Glomerular visceral epithelial cell (primary cell): ENCODE measurements around the gene DLK1.

Source experiments
- DNase-seq: peaks from one replicate; pipeline ENCODE4 v3.0.0-alpha.2; 2016; ENCODE audit errors: extremely low spot score

DLK1 gene

DNA sequence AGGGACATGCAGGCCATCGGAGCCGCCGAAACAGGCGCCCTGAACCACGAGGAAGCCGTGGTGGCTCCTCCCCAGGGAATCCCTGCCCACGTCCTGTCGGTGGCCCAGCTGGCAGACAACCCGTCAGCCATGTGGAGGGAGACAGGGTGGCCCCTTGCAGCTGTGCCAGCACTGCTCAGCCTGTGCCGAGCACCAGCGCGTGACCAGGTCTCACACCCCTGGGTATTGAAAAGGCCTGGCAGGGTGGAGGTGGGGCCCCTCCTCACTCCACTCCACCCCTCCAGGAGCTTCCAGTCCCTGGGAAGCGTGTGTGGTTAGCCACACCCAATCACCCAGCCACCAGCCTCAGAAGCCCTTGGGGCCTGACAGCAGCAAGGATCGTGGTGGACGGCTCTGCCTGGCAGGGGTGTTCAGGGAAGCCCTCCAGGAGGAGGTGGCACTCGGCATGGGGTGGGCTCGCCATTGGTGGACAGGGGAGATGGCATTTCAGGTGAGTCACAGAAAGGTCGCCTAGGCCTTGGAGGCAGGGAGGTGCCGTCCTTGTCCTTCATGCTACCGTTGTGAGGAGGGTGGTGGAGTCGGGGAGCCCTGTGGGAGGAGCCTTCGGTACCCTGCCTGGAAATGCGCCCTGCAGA is 12.3 kb upstream of the DLK1 start:
- DNase-seq, result no peak

DNA sequence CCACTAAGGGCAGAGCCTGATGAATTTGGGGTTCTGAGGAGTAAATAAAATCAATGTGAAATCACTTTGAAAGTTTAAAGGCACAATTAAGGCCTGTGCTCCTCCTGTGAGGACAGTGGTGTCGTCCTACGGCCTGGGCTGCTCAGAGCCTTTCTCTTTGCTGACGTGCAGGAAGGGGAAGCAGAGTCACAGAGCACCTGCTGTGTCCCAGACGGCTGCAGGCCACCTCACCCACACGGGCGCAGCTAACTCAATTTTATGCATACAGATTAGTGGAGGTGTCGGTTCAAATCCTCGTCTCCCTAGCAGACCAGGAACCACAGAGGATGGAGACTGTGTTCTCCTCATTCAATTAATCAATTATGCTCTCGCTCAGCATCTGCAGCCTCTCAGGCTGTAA is 11.4 kb upstream of the DLK1 start:
- DNase-seq, result no peak

DNA sequence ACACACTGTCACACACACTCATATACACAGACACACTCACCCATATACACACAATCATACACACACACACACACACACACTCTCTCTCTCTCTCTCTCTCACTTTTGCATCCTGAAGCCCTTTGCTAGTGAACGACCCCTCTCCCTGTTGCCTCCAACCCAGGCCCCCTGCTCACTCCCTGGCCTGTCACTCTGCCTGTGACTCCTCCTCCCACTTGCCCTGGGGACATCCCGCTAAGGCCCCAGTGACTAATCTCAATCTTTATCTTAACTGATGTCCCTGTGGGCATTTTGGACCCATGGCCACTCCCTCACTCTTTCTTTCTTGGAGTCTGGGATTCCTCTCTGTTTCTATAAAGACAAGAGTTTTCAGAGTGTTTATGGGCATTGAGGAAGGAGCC is 10.9 kb upstream of the DLK1 start:
- no peak for DNase-seq

DNA sequence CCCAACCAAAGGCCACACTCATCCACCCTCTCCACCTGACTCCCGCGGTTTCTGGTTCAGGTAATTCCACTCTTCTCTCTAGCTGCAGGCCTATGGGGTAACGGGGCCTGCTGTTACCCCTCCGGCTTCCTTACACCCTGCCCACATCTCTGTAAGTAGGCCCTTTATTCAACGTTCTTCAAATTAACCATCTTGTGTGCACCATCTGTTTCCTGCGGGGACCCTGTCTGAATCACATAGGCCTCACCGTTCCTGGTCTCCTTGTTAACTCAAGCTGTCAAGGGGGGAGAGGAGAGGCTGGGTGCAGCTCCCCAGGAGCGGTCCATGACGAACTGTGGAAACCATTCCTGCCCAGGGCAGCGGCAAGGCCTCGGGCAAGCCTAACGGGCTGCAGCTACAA is 9.3 kb upstream of the DLK1 start:
- no peak for DNase-seq

- no peak for DNase-seq
Observed at GRCh38 chr14:100719976-100720520, 6.6 kb upstream of the DLK1 start.

DNA sequence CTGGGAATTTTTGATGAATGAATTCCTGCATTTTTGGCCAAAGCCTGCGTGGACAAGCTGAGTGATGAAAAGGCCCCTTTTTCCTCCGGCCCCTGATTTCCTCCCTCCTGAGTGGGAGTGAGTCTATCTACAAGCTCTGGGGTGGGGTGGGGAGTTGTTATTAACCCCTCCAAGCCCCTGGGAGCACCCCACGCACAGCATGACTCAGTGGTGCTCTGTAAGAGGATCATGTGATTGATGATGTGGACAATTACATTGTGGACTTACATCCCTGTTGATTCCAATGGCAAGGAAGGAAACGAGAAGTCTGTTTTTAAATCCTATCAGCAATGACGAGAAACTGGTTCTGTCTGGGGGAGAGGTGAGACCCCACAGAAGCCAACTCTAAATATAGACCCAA is 5.1 kb upstream of the DLK1 start:
- no peak for DNase-seq

DNA sequence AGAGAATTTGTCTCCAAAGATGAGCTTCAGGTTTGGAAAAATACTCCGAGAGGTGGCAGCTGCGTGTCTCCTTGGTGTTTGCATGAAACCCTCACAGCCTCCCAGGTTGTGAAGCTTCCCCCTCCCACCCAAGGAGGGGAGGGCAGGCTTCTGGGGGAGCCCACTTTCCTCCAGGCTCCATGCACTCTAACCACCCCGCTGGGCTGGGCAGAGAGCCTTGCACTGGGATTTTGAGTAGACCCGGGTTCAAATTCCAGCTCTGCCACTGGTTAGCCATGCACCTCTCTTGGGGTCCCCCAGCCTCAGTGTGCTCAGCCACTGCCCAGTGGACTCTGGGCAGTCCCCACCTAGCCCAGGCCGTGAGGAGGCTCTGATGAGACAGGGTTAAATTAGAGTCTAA is 4.3 kb upstream of the DLK1 start:
- no peak for DNase-seq

DNA sequence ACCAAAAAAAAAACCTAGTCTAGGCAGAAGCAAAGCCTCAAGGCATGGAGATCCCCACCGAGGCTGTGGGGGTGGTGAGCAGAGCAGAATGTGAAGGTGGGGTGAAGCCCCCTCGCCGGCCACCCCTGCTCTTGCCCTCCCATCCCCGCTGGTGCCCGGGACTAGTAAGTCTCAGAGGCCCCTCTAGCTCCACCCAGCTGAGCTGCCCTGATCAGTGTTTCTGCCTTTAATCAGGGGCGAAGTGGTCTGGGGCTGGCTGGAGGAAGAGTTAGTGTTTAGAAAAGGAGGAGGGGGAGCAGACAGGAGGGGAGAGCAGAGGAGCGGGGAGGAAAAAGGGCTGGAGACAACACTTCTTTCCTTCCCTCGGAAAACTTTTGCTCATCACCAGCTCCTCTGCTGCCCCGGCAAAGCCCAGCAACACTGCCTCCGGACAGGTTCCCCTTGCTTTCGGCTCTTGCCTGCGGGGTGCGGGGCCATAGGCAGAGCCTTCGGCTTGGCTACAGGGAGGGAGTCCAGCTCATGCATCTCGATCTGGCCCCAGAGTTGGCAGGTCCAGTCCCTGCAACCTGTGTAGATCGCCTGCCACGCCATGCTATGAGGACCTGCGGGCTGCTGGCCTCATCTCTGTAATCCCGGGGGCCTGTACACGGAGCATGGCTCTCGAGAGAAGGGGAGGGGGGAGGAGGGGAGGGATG is 3.4 kb upstream of the DLK1 start:
- DNase-seq, result no peak

- DNase-seq, result no peak
Observed at GRCh38 chr14:100723830-100724437, 2.8 kb upstream of the DLK1 start.

GRCh38 chr14:100724536-100724935 is 2.2 kb upstream of the DLK1 start:
- no peak for DNase-seq

DNA sequence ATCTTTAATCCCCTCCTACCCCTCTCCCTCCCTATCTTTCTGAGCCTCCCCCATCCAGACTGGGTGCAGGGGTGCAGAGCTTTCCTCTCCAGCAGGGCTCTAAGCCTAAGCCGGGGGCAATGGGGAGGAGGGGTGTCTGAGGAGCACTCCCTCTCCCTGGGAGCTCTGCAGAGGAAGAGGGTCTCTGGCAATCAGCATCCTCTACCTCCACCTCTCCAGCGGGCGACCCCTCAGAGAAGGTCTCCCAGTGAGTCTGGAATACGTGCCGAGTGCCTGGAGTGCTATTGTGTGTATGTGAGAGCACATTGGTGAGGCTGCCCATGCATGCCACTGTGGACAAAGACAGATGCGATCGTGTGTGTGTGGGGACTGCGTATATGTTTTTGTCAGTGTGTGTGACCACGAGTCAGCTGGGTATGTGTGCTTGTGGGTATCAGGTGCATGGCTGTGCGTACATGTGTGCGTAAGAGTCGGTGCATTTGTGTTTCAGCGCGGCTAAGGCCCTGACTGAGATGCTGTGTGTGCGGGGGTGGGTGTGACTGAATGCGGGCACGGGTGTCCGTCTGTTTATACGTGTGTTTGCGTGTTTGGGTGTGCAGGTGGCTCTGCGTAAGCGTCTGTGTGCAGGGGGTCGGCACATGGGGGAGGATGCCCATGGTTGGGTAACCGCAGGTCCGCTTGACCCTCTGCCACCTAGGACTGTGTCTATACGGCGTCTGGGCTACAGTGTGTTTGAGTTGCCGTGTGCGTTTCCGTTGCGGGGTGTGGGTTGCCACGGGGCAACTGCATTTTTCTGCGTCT is 905 bp upstream of the DLK1 start:
- no peak for DNase-seq

GRCh38 chr14:100727086-100727872 is 587 bp downstream of the DLK1 start:
- no peak for DNase-seq

GRCh38 chr14:100727873-100728240 is 1.2 kb downstream of the DLK1 start:
- no peak for DNase-seq

DNA sequence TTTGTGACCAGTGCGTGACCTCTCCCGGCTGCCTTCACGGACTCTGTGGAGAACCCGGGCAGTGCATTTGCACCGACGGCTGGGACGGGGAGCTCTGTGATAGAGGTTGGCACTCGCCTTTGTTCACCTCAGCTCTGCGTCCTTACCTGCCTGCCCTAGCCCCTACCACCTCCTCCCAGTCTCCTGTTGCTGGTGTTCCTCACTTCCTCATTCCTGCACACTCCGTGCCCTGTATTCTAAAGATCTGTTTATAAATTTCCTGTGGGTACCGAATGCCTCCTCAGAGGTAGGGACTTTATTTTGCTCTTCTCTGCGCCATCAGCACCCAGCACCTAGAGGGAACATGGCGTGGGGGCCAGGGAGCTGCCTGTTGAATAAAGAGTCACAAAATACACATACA is 2.3 kb downstream of the DLK1 start:
- no peak for DNase-seq

DNA sequence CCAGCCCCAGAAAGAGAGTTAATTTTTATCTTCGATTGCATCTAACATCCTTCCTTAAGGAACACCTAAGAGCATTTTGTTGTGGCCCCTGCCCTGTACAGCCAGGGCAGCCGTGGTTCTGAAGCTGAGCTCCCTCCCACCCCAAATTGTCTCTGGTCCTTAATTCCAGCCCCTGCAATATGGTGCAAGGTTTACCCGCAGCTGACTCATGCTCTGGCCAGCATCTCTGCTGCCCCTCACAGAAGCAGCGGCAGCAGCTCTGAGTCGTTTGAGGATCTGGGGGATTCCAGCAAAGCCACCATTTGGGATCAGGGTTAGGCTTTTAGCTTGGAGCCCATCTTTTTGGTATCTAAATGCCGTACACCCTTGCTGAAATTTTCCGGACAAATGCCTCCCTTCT is 3.3 kb downstream of the DLK1 start:
- no peak for DNase-seq

- DNase-seq, result no peak
Observed at GRCh38 chr14:100730581-100730980, 3.9 kb downstream of the DLK1 start.

DNA sequence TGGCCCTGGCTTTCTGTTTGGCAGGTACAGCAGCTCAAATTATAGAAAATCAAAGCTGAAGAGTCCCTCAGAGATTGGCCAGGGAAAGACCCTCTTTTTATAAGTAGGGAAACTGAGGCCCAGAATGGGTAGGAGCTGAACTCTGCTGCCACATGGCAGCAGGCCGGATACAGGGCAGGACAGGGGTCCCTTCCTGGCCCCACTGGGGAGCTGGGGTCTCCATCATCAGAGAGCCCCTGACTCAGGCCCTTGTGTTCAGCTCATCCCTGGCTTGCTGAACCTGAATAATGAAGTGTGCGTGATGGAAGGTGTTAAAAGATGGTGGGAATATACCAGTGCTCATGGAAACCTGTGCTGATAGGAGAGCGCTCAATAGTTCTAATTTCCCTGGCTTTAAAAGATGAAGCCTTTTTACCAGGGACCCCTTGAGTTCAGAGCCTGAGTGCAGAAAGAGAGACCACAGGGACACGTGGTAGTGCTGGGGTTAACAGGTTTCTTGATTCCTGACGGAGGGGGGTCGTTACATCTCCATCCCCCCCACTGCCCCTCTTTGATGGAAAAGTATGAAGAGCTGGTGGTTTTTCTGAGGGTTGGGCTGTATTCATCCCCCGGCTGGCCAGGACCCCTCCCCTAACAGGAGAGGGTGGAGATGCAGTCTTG is 4.4 kb downstream of the DLK1 start:
- no peak for DNase-seq

GRCh38 chr14:100731846-100732765 is 5.4 kb downstream of the DLK1 start:
- no peak for DNase-seq

DNA sequence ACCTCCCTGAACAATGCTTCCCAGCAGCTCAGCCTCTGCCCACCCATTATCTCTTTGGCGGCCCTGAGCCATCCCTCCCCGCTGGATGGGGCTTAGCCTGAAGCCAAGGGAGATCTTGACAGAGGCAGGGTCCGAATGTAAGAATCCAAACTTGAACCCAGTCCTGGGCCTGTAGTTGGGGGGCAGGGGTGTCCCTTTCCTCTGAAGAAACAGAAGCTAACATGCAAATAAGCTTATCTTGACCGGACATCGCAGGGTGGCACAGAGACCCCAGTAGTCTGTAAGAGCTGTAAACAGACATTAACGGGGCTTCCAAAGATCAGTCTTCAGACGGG is 6.0 kb downstream of the DLK1 start:
- DNase-seq, result no peak
